PC-9 (cell line): ENCODE data around the gene GABRG3.

Experiments
- CTCF ChIP-seq: fragments of 200-600 bp; sonication (generic); conservative IDR thresholded peaks from 2 replicates; pipeline ENCODE4 v1.6.1; 2017; ENCODE audit warnings: mixed run types, antibody characterized with exemption, mild to moderate bottlenecking, moderate library complexity
- EZH2 ChIP-seq: fragments of 200-600 bp; sonication (generic); IDR thresholded peaks from 2 replicates; pipeline ENCODE4 v1.8.0; 2017; ENCODE audit warnings: antibody characterized with exemption, low read depth

- TF ChIP-seq CTCF = no peak
- TF ChIP-seq EZH2 = no peak
Observed at GRCh38 chr15:27092390-27092789, 121.4 kb downstream of the GABRG3 start.
